ENCODE measurements around the gene UTF1. TPM values are rescaled to one million over a fixed set of nuclear protein-coding genes. Genes with fewer than 3 reads are reported as not detected.

Gene UTF1
- total RNA-seq, 1 donor from 2014 or later, result not detected

DNA sequence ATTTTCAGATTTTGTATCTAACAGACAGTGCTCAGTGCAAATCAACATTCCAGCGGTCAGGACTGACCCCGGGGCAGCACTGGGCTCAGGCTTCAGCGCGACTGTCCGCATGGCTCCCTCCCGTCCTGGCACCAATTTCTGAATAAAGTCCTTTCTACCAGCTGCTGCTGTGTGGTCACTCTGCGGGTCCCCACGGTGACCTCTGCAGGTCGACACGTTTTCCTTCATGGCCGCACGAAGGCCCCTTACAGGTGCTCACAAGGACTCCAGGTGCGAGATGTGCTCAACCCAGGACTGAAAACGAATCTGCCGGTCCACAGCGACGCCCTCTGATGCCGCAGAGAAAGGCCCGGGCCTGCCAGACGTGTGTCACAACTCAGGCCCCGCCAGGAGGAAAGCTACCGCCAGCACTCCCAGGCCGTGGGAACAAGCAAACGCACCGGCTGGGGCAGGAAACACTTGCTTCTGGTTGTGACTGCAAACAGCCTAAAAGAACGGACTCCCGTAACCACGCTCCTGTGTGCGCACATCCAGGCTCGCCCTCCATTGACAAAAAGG is 3.7 kb upstream of the UTF1 start:
- Mint-ChIP-seq H3K9me3 (ENCODE audit: low read depth) (no peaks in the 10 kb centered on the region), H3K36me3 (ENCODE audit: low read depth) (no peaks in the 10 kb centered on the region), H3K27me3 (ENCODE audit: low read depth) (peaks cover 44% of the 10 kb centered on the region), H3K27ac (ENCODE audit: unreplicated experiment) (no peak overlapping the region), H3K4me1 (ENCODE audit: low read depth) (peaks cover 15% of the 10 kb centered on the region), H3K4me3 (ENCODE audit: unreplicated experiment) (no peak overlapping the region)
- TF ChIP-seq, protein P1, sequence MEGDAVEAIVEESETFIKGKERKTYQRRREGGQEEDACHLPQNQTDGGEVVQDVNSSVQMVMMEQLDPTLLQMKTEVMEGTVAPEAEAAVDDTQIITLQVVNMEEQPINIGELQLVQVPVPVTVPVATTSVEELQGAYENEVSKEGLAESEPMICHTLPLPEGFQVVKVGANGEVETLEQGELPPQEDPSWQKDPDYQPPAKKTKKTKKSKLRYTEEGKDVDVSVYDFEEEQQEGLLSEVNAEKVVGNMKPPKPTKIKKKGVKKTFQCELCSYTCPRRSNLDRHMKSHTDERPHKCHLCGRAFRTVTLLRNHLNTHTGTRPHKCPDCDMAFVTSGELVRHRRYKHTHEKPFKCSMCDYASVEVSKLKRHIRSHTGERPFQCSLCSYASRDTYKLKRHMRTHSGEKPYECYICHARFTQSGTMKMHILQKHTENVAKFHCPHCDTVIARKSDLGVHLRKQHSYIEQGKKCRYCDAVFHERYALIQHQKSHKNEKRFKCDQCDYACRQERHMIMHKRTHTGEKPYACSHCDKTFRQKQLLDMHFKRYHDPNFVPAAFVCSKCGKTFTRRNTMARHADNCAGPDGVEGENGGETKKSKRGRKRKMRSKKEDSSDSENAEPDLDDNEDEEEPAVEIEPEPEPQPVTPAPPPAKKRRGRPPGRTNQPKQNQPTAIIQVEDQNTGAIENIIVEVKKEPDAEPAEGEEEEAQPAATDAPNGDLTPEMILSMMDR (IDR thresholded peaks at IDR 0.05), result no peak
- DNase-seq (ENCODE audit: low spot score), result no peak

DNA sequence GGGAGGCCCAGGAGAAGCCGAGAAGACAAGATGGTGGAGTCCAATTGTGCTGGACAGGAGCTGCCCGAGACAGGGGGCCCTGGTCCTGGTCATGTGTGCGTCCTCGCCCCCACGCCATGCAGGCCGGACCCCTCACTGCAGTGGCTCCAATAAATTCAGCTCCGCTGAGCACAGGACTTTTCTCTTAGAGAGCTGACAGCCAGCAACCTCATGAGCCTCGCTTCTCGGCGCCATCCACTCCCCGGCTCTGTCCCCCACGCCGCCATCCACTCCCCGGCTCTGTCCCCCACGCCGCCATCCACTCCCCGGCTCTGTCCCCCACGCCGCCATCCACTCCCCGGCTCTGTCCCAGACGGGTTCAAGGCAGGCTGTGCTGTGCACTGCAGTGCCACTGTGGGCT is 2.8 kb upstream of the UTF1 start:
- Mint-ChIP-seq H3K27me3 (ENCODE audit: low read depth) (peaks cover 48% of the 10 kb centered on the region), H3K4me1 (ENCODE audit: low read depth) (peaks cover 15% of the 10 kb centered on the region), H3K9me3 (ENCODE audit: low read depth) (no peaks in the 10 kb centered on the region), H3K36me3 (ENCODE audit: low read depth) (no peaks in the 10 kb centered on the region), H3K4me3 (ENCODE audit: unreplicated experiment) (no peak overlapping the region), H3K27ac (ENCODE audit: unreplicated experiment) (no peak overlapping the region)
- TF ChIP-seq, protein P1 (IDR thresholded peaks at IDR 0.05), result no peak
- DNase-seq (ENCODE audit: low spot score), result no peak

DNA sequence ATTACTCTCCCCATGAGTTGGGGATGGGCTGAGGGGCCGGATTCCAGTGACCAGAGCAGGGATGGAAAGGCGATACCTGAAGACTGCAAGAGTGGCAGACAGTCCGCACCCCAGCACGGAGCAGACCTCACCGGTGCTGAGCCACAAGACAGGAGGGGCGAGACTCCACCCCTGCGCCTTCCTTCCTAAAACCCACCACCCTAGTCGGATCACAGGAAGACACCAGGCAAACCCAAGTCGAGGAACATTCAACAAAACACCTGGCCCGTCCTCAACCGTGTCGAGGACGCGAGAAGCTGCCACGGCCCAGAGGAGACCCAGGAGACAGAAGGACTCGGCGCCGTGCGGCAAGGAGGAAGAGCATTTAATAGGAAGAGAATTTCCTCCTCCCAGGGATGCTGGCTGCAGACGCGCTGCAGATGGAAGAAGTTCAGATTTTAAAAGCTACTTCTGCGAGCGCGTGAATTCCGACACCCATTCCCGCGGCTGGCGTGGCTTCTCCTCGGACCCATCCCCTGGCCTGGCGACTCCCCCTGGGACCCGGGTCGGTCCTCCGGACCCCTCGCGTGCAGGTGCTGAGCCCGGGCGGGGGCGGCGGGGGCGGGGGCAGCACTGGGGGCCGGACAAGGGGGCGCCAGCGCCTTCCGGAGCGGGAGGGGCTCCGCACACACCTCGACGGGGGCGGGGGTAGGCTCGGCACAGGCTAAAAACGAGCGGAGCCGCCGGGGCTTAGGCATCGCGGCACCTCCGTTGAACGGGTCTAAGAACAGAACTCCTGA is 563 bp upstream of the UTF1 start:
- no peaks in the 10 kb centered on the region for H3K36me3 Mint-ChIP-seq (ENCODE audit: low read depth)
- H3K4me3 Mint-ChIP-seq (ENCODE audit: unreplicated experiment), result no peak overlapping the region
- H3K9me3 Mint-ChIP-seq (ENCODE audit: low read depth), result no peaks in the 10 kb centered on the region
- TF ChIP-seq, protein P1 (IDR thresholded peaks at IDR 0.05), result no peak
- no peak overlapping the region for H3K27ac Mint-ChIP-seq (ENCODE audit: unreplicated experiment)
- peaks cover 60% of the 10 kb centered on the region for H3K27me3 Mint-ChIP-seq (ENCODE audit: low read depth)
- H3K4me1 Mint-ChIP-seq (ENCODE audit: low read depth), result peaks cover 15% of the 10 kb centered on the region
- DNase-seq (ENCODE audit: low spot score), result no peak

DNA sequence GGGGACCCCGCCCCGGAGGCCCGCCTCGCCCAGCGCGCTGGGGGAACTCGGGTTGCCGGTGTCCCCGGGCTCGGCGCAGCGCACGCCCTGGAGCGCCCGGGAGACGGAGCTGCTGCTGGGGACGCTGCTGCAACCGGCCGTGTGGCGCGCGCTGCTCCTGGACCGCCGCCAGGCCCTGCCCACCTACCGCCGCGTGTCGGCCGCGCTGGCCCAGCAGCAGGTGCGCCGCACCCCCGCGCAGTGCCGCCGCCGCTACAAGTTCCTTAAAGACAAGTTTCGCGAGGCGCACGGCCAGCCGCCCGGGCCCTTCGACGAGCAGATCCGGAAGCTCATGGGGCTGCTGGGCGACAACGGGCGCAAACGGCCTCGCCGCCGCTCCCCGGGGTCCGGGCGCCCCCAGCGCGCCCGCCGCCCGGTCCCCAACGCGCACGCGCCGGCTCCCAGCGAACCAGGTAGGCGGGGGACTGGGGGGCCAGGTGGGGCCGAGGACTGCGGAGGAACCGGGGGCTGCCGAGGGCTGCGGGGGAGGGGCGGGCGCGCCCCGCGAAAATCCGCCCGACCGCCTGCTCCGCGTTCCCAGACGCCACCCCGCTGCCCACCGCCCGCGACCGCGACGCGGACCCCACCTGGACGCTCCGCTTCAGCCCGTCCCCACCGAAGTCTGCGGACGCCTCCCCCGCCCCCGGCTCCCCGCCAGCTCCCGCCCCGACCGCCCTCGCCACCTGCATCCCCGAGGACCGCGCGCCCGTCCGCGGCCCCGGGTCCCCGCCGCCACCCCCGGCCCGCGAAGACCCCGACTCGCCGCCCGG is 574 bp downstream of the UTF1 start:
- Mint-ChIP-seq H3K9me3 (ENCODE audit: low read depth) (no peaks in the 10 kb centered on the region), H3K4me1 (ENCODE audit: low read depth) (peaks cover 13% of the 10 kb centered on the region), H3K4me3 (ENCODE audit: unreplicated experiment) (no peak overlapping the region), H3K27me3 (ENCODE audit: low read depth) (peaks cover 63% of the 10 kb centered on the region), H3K36me3 (ENCODE audit: low read depth) (no peaks in the 10 kb centered on the region), H3K27ac (ENCODE audit: unreplicated experiment) (no peak overlapping the region)
- TF ChIP-seq, protein P1 (IDR thresholded peaks at IDR 0.05), result no peak
- DNase-seq (ENCODE audit: low spot score), result no peak

DNA sequence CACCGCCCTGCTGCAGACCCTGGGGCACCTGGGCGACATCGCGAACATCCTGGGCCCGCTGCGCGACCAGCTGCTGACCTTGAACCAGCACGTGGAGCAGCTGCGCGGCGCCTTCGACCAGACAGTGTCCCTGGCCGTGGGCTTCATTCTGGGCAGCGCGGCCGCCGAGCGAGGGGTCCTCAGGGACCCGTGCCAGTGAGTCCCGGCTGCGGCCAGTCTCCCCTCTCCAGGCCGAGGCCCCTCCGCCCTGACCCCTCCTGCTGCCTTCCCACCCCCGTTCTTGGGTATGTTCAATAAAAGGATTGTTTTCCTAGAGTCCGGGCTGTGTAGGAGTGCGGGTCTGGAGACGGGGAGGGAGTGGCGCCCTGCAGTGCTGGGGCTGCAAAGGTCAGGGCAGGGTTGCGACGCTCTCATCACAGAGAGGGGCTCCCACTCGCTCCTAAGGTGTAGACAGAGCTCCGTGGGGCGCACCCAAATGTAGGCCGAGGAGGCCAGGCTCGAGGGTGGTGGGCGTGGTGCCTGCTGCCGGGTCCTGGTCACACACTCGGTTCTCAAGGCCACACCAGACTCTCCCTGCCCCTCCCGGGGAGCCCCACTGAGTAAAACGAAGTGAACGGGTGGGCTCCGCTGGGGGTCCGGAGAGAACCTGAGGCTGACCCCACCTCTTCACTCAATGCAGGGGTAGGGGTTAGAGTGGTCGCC is 1.4 kb downstream of the UTF1 start:
- TF ChIP-seq, protein P1 (IDR thresholded peaks at IDR 0.05), result no peak
- no peak overlapping the region for H3K27ac Mint-ChIP-seq (ENCODE audit: unreplicated experiment)
- H3K27me3 Mint-ChIP-seq (ENCODE audit: low read depth), result peaks cover 61% of the 10 kb centered on the region
- no peaks in the 10 kb centered on the region for H3K36me3 Mint-ChIP-seq (ENCODE audit: low read depth)
- DNase-seq (ENCODE audit: low spot score), result no peak
- no peak overlapping the region for H3K4me3 Mint-ChIP-seq (ENCODE audit: unreplicated experiment)
- H3K4me1 Mint-ChIP-seq (ENCODE audit: low read depth), result peaks cover 5% of the 10 kb centered on the region
- no peaks in the 10 kb centered on the region for H3K9me3 Mint-ChIP-seq (ENCODE audit: low read depth)

All from chondrocyte (in vitro differentiated cells).